HG03571 (cell line): ENCODE data around the gene PNPLA2.

ENCODE experiments used
- ATAC-seq: cut with Tn5 transposase; IDR thresholded peaks from one replicate; pipeline ENCODE4 v1.9.1; 2021; ENCODE audit not compliant: unreplicated experiment

The PNPLA2 gene

GRCh38 chr11:818396-819128 is at the start of gene PNPLA2:
TSS of gene PNPLA2 (plus strand) at chr11:818914. CDS start at chr11:819719, 805 bp downstream.
- ATAC-seq = no peak

- no peak for ATAC-seq
These were observed 48.6 kb upstream of the PNPLA2 start for GRCh38 chr11:769887-770641.

- no peak for ATAC-seq
These were observed 47.8 kb upstream of the PNPLA2 start for GRCh38 chr11:770642-771616.

GRCh38 chr11:771617-772204 is 47.0 kb upstream of the PNPLA2 start:
- no peak for ATAC-seq

- ATAC-seq = no peak
These were observed 46.0 kb upstream of the PNPLA2 start for GRCh38 chr11:772429-773390.

GRCh38 chr11:773425-773824 is 45.3 kb upstream of the PNPLA2 start:
- ATAC-seq = no peak

- no peak for ATAC-seq
These were observed 44.9 kb upstream of the PNPLA2 start for GRCh38 chr11:773830-774229.

GRCh38 chr11:774873-775592 is 43.7 kb upstream of the PNPLA2 start:
- no peak for ATAC-seq

GRCh38 chr11:776263-776560 is 42.5 kb upstream of the PNPLA2 start:
- no peak for ATAC-seq

- ATAC-seq = peak; percentile 20
These were observed 42.0 kb upstream of the PNPLA2 start for GRCh38 chr11:776561-777287.

- peak; percentile 60 for ATAC-seq
These were observed 41.1 kb upstream of the PNPLA2 start, which contains the start of gene GATD1 for GRCh38 chr11:777288-778255. TSS of gene GATD1 (minus strand) at chr11:777487. CDS start at chr11:777462, 25 bp downstream.

GRCh38 chr11:778976-779954 is 39.4 kb upstream of the PNPLA2 start:
- no peak for ATAC-seq

- no peak for ATAC-seq
These were observed 38.7 kb upstream of the PNPLA2 start for GRCh38 chr11:779955-780532.

GRCh38 chr11:782264-783174 is 36.2 kb upstream of the PNPLA2 start:
- no peak for ATAC-seq

- no peak for ATAC-seq
These were observed 35.1 kb upstream of the PNPLA2 start for GRCh38 chr11:783581-784015.
